ENCODE data around the gene MCRIP2. TPM values are rescaled to one million over a fixed set of nuclear protein-coding genes. Genes with fewer than 3 reads are reported as not detected.

Gene MCRIP2
- total and polyA plus RNA-seq, 2 of the 8 experiments (the other 6 are each of a cell fraction or from before 2014, with no cell fraction given) = 45.4 to 75.5 TPM

DNA sequence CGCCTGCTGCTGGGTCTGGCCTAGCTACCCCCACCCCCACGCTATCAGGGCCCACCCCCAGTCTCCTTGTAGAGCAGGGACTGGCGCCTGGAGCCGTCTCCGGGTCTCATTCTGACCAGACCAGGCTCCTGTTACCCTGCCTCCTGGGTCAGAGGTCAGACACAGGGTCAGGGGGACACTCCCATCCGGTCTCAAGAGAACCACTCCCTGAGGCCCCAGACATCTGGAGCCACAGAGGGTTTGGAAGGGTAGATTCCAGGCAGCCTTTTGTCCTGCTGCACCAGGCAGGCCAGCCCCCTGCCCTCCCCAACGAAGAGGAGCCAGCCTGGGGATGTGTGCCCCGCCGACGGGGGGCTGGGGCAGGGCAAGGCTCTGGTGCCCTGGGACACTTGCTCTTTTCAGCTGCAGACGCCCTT is 11.8 kb upstream of the MCRIP2 start (continued):
- TF ChIP-seq, protein P1, sequence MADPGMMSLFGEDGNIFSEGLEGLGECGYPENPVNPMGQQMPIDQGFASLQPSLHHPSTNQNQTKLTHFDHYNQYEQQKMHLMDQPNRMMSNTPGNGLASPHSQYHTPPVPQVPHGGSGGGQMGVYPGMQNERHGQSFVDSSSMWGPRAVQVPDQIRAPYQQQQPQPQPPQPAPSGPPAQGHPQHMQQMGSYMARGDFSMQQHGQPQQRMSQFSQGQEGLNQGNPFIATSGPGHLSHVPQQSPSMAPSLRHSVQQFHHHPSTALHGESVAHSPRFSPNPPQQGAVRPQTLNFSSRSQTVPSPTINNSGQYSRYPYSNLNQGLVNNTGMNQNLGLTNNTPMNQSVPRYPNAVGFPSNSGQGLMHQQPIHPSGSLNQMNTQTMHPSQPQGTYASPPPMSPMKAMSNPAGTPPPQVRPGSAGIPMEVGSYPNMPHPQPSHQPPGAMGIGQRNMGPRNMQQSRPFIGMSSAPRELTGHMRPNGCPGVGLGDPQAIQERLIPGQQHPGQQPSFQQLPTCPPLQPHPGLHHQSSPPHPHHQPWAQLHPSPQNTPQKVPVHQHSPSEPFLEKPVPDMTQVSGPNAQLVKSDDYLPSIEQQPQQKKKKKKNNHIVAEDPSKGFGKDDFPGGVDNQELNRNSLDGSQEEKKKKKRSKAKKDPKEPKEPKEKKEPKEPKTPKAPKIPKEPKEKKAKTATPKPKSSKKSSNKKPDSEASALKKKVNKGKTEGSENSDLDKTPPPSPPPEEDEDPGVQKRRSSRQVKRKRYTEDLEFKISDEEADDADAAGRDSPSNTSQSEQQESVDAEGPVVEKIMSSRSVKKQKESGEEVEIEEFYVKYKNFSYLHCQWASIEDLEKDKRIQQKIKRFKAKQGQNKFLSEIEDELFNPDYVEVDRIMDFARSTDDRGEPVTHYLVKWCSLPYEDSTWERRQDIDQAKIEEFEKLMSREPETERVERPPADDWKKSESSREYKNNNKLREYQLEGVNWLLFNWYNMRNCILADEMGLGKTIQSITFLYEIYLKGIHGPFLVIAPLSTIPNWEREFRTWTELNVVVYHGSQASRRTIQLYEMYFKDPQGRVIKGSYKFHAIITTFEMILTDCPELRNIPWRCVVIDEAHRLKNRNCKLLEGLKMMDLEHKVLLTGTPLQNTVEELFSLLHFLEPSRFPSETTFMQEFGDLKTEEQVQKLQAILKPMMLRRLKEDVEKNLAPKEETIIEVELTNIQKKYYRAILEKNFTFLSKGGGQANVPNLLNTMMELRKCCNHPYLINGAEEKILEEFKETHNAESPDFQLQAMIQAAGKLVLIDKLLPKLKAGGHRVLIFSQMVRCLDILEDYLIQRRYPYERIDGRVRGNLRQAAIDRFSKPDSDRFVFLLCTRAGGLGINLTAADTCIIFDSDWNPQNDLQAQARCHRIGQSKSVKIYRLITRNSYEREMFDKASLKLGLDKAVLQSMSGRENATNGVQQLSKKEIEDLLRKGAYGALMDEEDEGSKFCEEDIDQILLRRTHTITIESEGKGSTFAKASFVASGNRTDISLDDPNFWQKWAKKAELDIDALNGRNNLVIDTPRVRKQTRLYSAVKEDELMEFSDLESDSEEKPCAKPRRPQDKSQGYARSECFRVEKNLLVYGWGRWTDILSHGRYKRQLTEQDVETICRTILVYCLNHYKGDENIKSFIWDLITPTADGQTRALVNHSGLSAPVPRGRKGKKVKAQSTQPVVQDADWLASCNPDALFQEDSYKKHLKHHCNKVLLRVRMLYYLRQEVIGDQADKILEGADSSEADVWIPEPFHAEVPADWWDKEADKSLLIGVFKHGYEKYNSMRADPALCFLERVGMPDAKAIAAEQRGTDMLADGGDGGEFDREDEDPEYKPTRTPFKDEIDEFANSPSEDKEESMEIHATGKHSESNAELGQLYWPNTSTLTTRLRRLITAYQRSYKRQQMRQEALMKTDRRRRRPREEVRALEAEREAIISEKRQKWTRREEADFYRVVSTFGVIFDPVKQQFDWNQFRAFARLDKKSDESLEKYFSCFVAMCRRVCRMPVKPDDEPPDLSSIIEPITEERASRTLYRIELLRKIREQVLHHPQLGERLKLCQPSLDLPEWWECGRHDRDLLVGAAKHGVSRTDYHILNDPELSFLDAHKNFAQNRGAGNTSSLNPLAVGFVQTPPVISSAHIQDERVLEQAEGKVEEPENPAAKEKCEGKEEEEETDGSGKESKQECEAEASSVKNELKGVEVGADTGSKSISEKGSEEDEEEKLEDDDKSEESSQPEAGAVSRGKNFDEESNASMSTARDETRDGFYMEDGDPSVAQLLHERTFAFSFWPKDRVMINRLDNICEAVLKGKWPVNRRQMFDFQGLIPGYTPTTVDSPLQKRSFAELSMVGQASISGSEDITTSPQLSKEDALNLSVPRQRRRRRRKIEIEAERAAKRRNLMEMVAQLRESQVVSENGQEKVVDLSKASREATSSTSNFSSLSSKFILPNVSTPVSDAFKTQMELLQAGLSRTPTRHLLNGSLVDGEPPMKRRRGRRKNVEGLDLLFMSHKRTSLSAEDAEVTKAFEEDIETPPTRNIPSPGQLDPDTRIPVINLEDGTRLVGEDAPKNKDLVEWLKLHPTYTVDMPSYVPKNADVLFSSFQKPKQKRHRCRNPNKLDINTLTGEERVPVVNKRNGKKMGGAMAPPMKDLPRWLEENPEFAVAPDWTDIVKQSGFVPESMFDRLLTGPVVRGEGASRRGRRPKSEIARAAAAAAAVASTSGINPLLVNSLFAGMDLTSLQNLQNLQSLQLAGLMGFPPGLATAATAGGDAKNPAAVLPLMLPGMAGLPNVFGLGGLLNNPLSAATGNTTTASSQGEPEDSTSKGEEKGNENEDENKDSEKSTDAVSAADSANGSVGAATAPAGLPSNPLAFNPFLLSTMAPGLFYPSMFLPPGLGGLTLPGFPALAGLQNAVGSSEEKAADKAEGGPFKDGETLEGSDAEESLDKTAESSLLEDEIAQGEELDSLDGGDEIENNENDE (IDR thresholded peaks at IDR 0.05; ENCODE audit: insufficient replicate concordance, low read length) = no peak
- TF ChIP-seq RXRA (IDR thresholded peaks at IDR 0.05; ENCODE audit: insufficient read depth, low read depth, low read length) (0 out of 2 replicates have a peak, but pooled peaks have one; percentile 46), GABPA (IDR thresholded peaks at IDR 0.05; ENCODE audit: borderline replicate concordance, insufficient read depth, low read length) (no peak)

All from H1 (cell line).